K562 (cell line): ENCODE data around the gene IL27RA. TPM values are rescaled to one million over a fixed set of nuclear protein-coding genes. Genes with fewer than 3 reads are reported as not detected.

Experiments
- BRD4 ChIP-seq: fragments of 200-600 bp; sonication (generic); IDR thresholded peaks from 2 replicates; pipeline ENCODE4 v1.6.1; 2017; ENCODE audit warnings: inconsistent platforms
- CBFA2T2 ChIP-seq: fragments of 450-650 bp; conservative IDR thresholded peaks from 2 replicates; pipeline ENCODE4 v1.6.1; 2017; ENCODE audit warnings: mild to moderate bottlenecking
- FOXP1 ChIP-seq: sonication (generic); formaldehyde crosslinking; IDR thresholded peaks from 2 replicates; pipeline ENCODE4 v1.8.0; 2022; ENCODE audit warnings: mild to moderate bottlenecking, missing genetic modification reagents
- HIVEP1 ChIP-seq: fragments of 250-450 bp; sonication (Bioruptor Pico); IDR thresholded peaks from 2 replicates; pipeline ENCODE4 v1.4.0; 2020; ENCODE audit warnings: mild to moderate bottlenecking
- KDM2B ChIP-seq: fragments of 250-450 bp; sonication (Bioruptor Pico); IDR thresholded peaks from 2 replicates; pipeline ENCODE4 v1.8.0; 2021; ENCODE audit warnings: mild to moderate bottlenecking, moderate library complexity
- NR4A1 ChIP-seq, 2 experiments: fragments of 250-450 bp in 1 of 2; fragments of 450-650 bp in 1 of 2; sonication (Bioruptor Pico) in 1 of 2; IDR thresholded peaks; 2 replicates each; pipeline versions ENCODE4 v1.4.0 to v1.6.1; 2016 to 2020; ENCODE audit warnings: mild to moderate bottlenecking in 2 of 2, missing compliant biosample characterization in 1 of 2, missing genetic modification characterization in 1 of 2, moderate library complexity in 1 of 2
- POLR2AphosphoS2 ChIP-seq: IDR thresholded peaks from 2 replicates; pipeline ENCODE4 v1.6.1; 2012; ENCODE audit warnings: low read length, improper control_type of control experiment
- POU5F1 ChIP-seq: fragments of 150-350 bp; IDR thresholded peaks from 2 replicates; pipeline ENCODE4 v1.6.1; 2014; ENCODE audit warnings: borderline replicate concordance, low read length, low read depth, mild to moderate bottlenecking; ENCODE audit not compliant: partially characterized antibody
- SIRT6 ChIP-seq: IDR thresholded peaks from one replicate; pipeline ENCODE4 v1.6.1; 2012; ENCODE audit warnings: low read depth, mild to moderate bottlenecking, control low read depth, inconsistent platforms, low read length, moderate library complexity
- YBX1 ChIP-seq: fragments of 450-650 bp; IDR thresholded peaks from 2 replicates; pipeline ENCODE4 v1.7.1; 2016; ENCODE audit warnings: mild to moderate bottlenecking
- ZSCAN32 ChIP-seq: fragments of 450-650 bp; formaldehyde crosslinking; IDR thresholded peaks from 2 replicates; pipeline ENCODE4 v1.4.0; 2020; ENCODE audit warnings: mild to moderate bottlenecking, moderate library complexity
- polyA plus RNA-seq, 8 experiments: library from polyadenylated mRNA; depleted of rRNA in 4 of 8; stranded (reverse) in 5 of 8; unstranded in 3 of 8; fragments of >200 nt; fragmentation: Nextera tagmentation in 2 of 8; fragmentation: Illumina TruSeq in 1 of 8; extraction: Ambion mirVana in 2 of 8; extraction: Trizol in 1 of 8; gene quantifications; 2 replicates each; pipeline versions ENCODE4 v1.2.1 to v1.2.3, GENCODE V29; 2011 to 2014; ENCODE audit warnings: inconsistent platforms in 1 of 8, missing spikeins in 1 of 8
- total RNA-seq, 7 experiments: library from RNA; depleted of rRNA in 6 of 7; stranded (reverse); fragments of >200 nt in 6 of 7; fragmentation: Illumina TruSeq in 2 of 7; extraction: Trizol in 2 of 7; gene quantifications; 2 replicates each; pipeline versions ENCODE4 v1.2.1 to v1.2.3, GENCODE V29; 2011 to 2021; ENCODE audit warnings: low replicate concordance in 1 of 7
- TF ChIP-seq, protein P1 (sequence below), 2 experiments: fragments of 250-450 bp in 1 of 2; fragments of 450-650 bp in 1 of 2; sonication (Bioruptor Pico) in 1 of 2; IDR thresholded peaks; 2 replicates each; pipeline versions ENCODE4 v1.6.1 to v1.8.0; 2016 to 2021; ENCODE audit warnings: mild to moderate bottlenecking in 2 of 2, moderate library complexity in 2 of 2, missing compliant biosample characterization in 1 of 2, missing genetic modification characterization in 1 of 2
- TF ChIP-seq, protein P2 (sequence below), 2 experiments: IDR thresholded peaks; 2 replicates each; pipeline ENCODE4 v1.6.1; 2011; ENCODE audit warnings: borderline replicate concordance in 1 of 2, control low read depth in 1 of 2, low read depth in 1 of 2, low read length in 1 of 2, mild to moderate bottlenecking in 1 of 2, mixed read lengths in 1 of 2, moderate library complexity in 1 of 2; ENCODE audit not compliant: insufficient read depth in 1 of 2, insufficient read length in 1 of 2, poor library complexity in 1 of 2, severe bottlenecking in 1 of 2; ENCODE audit errors: extremely low read depth in 1 of 2
- TF ChIP-seq, protein P3 (sequence below): fragments of 250-450 bp; sonication (Bioruptor Pico); IDR thresholded peaks from 2 replicates; pipeline ENCODE4 v1.8.0; 2021; ENCODE audit warnings: moderate library complexity, mild to moderate bottlenecking, inconsistent platforms
- TF ChIP-seq, protein P4 (sequence below): fragments of 450-650 bp; formaldehyde crosslinking; IDR thresholded peaks from 2 replicates; pipeline ENCODE4 v1.4.0; 2022; ENCODE audit warnings: mild to moderate bottlenecking, moderate library complexity
- TF ChIP-seq, protein P5 (sequence below): fragments of 450-650 bp; IDR thresholded peaks from one replicate; pipeline ENCODE4 v1.6.1; 2018; ENCODE audit warnings: mild to moderate bottlenecking, moderate library complexity; ENCODE audit not compliant: partially characterized antibody
- TF ChIP-seq, protein P6 (sequence below): sonication (generic); formaldehyde crosslinking; IDR thresholded peaks from 2 replicates; pipeline ENCODE4 v1.8.1; 2023; ENCODE audit warnings: mild to moderate bottlenecking, missing genetic modification reagents

The IL27RA gene
- total and polyA plus RNA-seq, 9 of the 15 experiments (the other 6 are each of a cell fraction or from before 2014, with no cell fraction given), result 1.9 to 15.9 (median 12.0) TPM

DNA sequence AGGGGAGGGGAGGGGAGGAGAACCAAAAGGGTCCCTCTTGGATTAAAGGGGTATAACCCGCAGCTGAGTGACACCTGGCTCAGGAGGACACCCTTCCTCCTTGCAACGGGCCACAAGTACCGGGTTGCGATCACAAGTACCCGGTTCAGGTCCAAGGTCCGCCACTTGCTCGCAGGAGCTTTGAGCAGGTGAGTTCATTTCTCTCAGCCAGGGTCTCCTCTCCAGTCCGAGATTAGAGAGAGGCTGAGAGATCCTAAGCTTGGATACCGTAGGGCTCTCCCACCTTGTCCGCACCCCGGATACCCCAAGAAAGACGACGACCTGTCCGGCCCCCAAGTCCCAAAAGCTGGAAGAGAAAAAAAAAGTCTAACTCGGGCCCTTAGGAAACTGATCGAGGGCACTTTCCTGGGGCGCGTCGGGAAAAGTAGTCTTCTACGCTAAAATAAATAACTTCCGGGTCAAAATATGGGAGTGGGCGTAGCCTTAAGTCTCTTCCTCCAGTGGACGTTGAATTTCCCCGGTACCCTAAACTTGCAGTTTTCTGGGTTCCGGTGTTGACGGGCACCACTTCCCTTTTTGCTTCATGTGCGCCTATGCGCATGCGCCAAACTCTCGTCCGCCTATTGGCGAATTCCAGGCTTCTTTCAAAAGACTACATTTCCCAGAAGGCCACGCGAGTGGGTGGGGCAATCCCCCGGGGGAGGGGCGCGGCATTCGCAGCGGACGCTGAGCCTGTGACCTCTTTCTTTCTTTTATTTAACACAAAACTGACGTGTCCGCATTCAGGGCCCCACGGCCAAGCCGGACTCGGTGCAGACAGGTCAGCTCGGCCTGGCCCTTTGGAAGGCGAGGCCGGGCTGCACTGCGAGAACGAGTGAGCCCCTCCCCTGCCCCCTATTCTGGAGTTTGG lies 49.6 kb downstream of the IL27RA start (continued):
- TF ChIP-seq FOXP1 (CRISPR knock-in tag) (0 out of 2 replicates have a peak, but pooled peaks have one; percentile 33), SIRT6 (no peak), ZSCAN32 (no peak), KDM2B (CRISPR knock-in tag) (no peak), NR4A1 (CRISPR knock-in tag; IDR thresholded peaks at IDR 0.05) (no peak), NR4A1 (tag; IDR thresholded peaks at IDR 0.05) (no peak), BRD4 (no peak), YBX1 (no peak), CBFA2T2 (no peak), POLR2AphosphoS2 (peak; percentile 43; the same call in 1 of the 2 replicates), POU5F1 (peak; percentile 91), HIVEP1 (CRISPR knock-in tag) (no peak)
- TF ChIP-seq, protein P1, sequence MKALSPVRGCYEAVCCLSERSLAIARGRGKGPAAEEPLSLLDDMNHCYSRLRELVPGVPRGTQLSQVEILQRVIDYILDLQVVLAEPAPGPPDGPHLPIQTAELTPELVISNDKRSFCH (CRISPR knock-in tag; IDR thresholded peaks at IDR 0.05), result no peak
- TF ChIP-seq, protein P1 (tag; IDR thresholded peaks at IDR 0.05), result no peak
- TF ChIP-seq, protein P2, sequence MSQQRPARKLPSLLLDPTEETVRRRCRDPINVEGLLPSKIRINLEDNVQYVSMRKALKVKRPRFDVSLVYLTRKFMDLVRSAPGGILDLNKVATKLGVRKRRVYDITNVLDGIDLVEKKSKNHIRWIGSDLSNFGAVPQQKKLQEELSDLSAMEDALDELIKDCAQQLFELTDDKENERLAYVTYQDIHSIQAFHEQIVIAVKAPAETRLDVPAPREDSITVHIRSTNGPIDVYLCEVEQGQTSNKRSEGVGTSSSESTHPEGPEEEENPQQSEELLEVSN (IDR thresholded peaks at IDR 0.05; ENCODE audit: borderline replicate concordance in 1 of 2, extremely low read depth in 1 of 2, insufficient read depth in 1 of 2, insufficient read length in 1 of 2, low read depth in 1 of 2, low read length in 1 of 2, poor library complexity in 1 of 2, severe bottlenecking in 1 of 2), result no peak
- TF ChIP-seq, protein P3, sequence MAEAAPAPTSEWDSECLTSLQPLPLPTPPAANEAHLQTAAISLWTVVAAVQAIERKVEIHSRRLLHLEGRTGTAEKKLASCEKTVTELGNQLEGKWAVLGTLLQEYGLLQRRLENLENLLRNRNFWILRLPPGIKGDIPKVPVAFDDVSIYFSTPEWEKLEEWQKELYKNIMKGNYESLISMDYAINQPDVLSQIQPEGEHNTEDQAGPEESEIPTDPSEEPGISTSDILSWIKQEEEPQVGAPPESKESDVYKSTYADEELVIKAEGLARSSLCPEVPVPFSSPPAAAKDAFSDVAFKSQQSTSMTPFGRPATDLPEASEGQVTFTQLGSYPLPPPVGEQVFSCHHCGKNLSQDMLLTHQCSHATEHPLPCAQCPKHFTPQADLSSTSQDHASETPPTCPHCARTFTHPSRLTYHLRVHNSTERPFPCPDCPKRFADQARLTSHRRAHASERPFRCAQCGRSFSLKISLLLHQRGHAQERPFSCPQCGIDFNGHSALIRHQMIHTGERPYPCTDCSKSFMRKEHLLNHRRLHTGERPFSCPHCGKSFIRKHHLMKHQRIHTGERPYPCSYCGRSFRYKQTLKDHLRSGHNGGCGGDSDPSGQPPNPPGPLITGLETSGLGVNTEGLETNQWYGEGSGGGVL (CRISPR knock-in tag), result no peak
- TF ChIP-seq, protein P4, sequence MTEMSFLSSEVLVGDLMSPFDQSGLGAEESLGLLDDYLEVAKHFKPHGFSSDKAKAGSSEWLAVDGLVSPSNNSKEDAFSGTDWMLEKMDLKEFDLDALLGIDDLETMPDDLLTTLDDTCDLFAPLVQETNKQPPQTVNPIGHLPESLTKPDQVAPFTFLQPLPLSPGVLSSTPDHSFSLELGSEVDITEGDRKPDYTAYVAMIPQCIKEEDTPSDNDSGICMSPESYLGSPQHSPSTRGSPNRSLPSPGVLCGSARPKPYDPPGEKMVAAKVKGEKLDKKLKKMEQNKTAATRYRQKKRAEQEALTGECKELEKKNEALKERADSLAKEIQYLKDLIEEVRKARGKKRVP, result no peak; the same call in 1 of the 2 replicates
- TF ChIP-seq, protein P5, sequence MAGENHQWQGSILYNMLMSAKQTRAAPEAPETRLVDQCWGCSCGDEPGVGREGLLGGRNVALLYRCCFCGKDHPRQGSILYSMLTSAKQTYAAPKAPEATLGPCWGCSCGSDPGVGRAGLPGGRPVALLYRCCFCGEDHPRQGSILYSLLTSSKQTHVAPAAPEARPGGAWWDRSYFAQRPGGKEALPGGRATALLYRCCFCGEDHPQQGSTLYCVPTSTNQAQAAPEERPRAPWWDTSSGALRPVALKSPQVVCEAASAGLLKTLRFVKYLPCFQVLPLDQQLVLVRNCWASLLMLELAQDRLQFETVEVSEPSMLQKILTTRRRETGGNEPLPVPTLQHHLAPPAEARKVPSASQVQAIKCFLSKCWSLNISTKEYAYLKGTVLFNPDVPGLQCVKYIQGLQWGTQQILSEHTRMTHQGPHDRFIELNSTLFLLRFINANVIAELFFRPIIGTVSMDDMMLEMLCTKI, result no peak
- TF ChIP-seq, protein P6, sequence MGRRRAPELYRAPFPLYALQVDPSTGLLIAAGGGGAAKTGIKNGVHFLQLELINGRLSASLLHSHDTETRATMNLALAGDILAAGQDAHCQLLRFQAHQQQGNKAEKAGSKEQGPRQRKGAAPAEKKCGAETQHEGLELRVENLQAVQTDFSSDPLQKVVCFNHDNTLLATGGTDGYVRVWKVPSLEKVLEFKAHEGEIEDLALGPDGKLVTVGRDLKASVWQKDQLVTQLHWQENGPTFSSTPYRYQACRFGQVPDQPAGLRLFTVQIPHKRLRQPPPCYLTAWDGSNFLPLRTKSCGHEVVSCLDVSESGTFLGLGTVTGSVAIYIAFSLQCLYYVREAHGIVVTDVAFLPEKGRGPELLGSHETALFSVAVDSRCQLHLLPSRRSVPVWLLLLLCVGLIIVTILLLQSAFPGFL (CRISPR knock-in tag), result 0 out of 2 replicates have a peak, but pooled peaks have one; percentile 23
